Activated CD4-positive, CD25-positive, alpha-beta regulatory T cell treated with anti-CD3 and anti-CD28 coated beads, Interleukin-2, amount 50 U/mL, for 72 hours (primary cell): ENCODE data around the gene SLC35F2.
"Not testable (repeated sequence)": the region's sequence is repeated elsewhere in the genome, so short reads cannot be mapped to it uniquely, and the experiment has no call there.

Experiments used
- DNase-seq: peaks from one replicate; pipeline ENCODE4 v3.0.0; 2021

SLC35F2 gene

GRCh38 chr11:107858217-107859070 is at the start of gene SLC35F2:
Gene SLC35F2 (minus strand): TSS chr11:107858787. CDS start chr11:107858767, 20 bp downstream.
- peak; percentile 75 for DNase-seq

DNA sequence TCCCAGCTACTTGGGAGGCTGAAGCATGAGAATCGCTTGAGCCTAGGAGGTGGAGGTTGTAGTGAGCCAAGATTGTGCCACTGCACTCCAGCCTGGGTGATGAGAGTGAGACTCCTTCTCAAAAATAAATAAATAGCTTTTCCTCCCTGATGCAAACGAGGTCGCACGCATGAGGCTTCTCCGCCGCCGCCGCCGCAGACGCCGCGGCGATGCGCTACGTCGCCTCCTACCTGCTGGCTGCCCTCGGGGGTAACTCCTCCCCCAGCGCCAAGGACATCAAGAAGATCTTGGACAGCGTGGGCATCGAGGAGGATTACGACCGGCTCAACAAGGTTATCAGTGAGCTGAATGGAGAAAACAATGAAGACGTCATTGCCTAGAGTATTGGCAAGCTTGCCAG is 49.6 kb upstream of the SLC35F2 start:
- DNase-seq = no peak

GRCh38 chr11:107898270-107898669 is 39.7 kb upstream of the SLC35F2 start:
- DNase-seq = no peak

- DNase-seq = no peak
Observed at GRCh38 chr11:107882095-107882820, 23.7 kb upstream of the SLC35F2 start.

DNA sequence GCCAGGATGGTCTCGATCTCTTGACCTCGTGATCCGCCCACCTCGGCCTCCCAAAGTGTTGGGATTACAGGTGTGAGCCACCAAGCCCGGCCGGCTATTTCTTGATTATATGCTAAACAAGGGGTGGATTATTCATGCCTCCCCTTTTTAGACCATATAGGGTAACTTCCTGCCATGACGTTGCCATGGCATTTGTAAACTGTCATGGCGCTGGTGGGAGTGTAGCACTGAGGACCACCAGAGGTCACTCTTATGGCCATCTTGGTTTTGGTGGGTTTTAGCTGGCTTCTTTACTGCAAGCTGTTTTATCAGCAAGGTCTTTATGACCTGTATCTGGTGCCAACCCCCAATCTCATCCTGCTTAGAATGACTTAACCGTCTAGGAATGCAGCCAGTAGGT is 22.9 kb upstream of the SLC35F2 start:
- DNase-seq = not testable (repeated sequence)

- DNase-seq = no peak
Observed at GRCh38 chr11:107876141-107876540, 17.6 kb upstream of the SLC35F2 start.

DNA sequence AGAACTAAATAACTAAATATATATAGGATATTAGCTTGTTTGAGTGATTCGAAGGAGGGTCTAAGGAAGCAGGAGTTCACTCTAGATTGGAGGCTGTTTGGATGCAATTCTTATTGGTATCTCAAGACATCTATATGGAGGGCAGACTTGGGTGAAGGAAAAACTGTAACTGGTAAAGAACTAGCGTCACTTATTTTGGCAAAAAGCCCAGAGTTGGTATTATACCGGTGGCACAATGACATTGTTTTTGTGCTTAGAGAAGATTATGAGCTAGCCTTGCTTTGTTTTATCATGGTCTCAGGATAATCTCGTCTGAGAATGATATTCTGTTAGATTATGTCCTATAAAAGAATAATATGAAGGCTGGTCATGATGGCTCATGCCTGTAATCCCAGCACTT is 6.0 kb upstream of the SLC35F2 start:
- DNase-seq = no peak

- no peak for DNase-seq
Observed at GRCh38 chr11:107860688-107861087, 2.1 kb upstream of the SLC35F2 start.

DNA sequence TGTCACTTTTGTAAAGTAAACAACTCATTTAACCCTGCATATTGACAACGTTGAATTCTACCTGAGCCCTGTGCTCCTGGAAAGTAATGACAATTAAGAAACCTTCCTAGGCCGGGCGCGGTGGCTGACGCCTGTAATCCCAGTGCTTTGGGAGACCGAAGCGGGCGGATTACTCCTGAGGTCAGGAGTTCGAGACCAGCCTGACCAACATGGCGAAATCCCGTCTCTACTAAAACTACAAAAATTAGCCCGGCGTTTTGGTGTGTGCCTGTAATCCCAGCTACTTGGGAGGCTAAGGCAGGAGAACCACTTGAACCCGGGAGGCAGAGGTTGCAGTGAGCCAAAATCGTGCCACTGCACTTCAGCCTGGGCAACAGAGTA is 1.6 kb upstream of the SLC35F2 start:
- not testable (repeated sequence) for DNase-seq

DNA sequence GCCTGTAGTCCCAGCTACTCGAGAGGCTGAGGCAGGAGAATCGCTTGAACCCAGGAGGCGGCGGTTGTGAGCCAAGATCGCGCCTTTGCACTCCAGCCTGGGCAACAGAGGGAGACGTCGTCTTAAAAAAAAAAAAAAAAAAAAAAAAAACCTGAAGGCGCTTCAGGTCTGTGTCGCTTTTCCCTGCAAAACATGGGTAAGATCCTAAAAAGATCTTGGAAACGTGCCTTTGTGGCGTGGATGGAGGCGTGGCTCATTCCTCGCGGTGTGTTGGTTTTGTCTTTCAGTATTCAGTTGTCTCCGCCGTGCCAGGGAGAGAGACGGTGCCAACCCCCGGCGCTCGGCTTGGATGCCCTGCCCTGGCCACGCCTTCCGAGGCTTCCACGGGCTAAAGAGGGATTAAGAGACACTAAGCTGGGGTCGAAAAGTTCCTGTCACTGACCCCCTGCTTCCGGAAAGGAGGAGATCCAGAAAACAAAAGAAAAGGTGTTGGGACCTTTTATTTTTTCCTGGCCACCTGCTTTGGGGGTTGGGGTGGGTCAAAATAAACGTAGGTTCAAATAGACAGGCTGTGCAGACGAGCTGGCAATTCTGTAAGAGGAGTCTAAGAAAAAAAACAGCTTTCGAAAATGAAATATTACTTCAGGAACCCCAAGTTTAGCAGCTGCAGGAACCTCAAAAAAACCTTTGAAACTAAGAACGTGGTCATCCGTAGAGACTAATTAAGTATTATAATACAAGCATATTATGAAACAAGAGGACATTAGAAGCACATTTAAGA is 1.1 kb upstream of the SLC35F2 start:
- peak; percentile 37 for DNase-seq

- DNase-seq = no peak
Observed at GRCh38 chr11:107857550-107858216, 904 bp downstream of the SLC35F2 start.

- no peak for DNase-seq
Observed at GRCh38 chr11:107856981-107857517, 1.5 kb downstream of the SLC35F2 start.

DNA sequence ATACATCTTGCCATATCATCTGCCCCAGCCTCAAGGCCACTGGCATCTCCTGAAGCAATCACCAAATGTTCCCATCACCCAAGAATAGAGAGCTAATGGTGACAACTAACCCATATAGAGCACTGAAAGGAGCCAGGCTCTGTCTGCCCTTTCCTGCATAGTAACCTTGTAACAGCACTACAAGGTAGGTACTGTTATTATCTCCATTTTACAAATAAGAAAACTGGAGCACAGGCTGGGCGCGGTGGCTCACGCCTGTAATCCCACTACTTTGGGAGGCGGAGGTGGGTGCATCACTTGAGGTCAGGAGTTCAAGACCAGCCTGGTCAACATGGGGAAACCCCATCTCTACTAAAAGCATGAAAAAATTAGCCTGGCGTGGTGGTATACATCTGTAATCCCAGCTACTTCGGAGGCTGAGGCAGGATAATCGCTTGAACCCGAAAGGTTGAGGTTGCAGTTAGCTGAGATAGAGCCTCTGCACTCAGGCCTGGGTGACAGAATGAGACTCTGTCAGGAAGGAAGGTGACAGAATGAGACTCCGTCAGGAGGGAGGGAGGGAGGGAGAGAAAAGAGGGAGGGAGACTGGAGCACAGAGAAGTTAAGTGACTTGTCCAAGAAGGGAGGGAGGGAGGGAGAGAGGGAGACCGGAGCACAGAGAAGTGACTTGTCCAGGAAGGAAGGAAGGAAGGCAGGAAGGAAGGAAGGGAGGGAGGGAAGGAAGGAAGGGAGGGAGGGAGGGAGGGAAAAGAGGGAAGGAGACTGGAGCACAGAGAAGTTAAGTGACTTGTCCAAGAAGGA is 2.2 kb downstream of the SLC35F2 start:
- DNase-seq = no peak

DNA sequence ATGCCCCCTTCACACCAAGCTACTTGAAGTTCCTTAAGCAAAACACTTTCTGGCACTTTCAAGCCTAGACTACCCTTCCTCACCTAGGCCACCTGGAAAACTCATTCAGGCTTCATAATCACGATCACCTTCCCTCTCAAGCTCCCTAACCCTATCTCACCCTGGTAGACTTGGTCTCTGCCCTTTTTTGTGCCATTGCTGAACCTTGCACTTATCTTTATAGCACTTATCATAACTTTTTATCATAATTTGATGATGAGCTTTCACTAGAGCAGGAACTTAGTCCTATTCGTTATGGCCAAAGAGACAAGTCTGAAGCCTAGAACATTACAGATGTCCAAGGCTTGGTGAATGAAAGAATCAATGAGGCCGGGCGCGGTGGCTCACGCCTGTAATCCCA is 5.5 kb downstream of the SLC35F2 start:
- no peak for DNase-seq

DNA sequence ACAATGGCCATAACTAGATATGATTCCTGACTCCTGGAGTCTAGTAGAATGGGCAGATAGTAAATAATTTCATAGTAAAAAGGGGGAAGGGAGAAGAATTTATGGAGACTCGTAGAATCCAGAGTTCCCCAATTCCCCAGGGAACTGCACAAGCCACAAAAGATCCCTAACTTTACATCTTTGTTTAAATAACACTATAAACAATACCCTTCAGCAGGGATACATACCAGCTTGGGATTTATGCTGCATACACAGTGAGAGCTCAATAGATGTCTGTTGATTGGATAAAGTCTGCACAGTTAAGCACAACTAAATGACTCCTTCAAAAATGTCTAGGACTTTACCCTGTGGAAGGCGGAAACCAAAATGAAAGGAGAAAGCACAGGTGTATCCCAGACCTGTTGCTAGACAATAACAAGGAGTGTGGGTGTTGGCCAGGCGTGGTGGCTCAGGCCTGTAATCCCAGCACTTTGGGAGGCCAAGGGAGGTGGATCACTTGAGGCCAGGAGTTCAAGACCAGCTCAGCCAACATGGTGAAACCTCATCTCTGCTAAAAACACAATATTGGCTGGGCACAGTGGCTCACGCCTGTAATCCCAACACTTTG is 6.8 kb downstream of the SLC35F2 start:
- DNase-seq = no peak

- DNase-seq = no peak
Observed at GRCh38 chr11:107849790-107850189, 8.8 kb downstream of the SLC35F2 start.

- no peak for DNase-seq
Observed at GRCh38 chr11:107848345-107848744, 10.2 kb downstream of the SLC35F2 start.

DNA sequence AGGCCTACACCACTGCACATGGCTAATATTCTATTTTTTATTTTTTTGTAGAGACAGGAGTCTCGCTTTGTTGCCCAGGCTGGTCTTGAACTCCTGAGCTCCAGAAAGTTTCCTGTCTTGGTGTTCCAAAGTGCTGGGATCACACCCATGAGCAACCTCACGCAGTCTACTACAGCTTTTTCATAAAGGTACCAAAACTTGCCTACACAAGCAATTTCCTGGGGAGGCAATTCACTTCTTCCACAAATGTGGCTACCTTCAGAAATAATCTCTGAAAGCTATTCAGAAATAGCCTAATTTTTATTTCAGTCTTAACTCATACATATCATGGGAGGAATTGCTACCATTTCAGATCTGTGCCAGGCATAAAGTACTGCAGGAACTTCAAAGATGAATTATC is 11.4 kb downstream of the SLC35F2 start:
- no peak for DNase-seq

GRCh38 chr11:107844041-107844440 is 14.5 kb downstream of the SLC35F2 start:
- no peak for DNase-seq

- no peak for DNase-seq
Observed at GRCh38 chr11:107842412-107843100, 16.0 kb downstream of the SLC35F2 start.

GRCh38 chr11:107840129-107840484 is 18.5 kb downstream of the SLC35F2 start:
- peak; percentile 30 for DNase-seq
